Activated CD4-positive, alpha-beta T cell treated with anti-CD3 and anti-CD28 coated beads, Interleukin-2, amount 10 ng/mL, durations not matched to agents 24 days and 14 days (primary cell): ENCODE results near the gene LRRC7. TPM values are rescaled to one million over a fixed set of nuclear protein-coding genes. Genes with fewer than 3 reads are reported as not detected.
"Not testable (repeated sequence)": the region's sequence is repeated elsewhere in the genome, so short reads cannot be mapped to it uniquely, and the experiment has no call there.

Experiments used
- DNase-seq: peaks from one replicate; pipeline ENCODE4 v3.0.0; 2022
- H3K27ac Mint-ChIP-seq: one replicate; pipeline ENCODE4 v1.8.0; 2022; ENCODE audit warnings: mild to moderate bottlenecking, mixed read lengths
- H3K27me3 Mint-ChIP-seq: one replicate; pipeline ENCODE4 v1.8.0; 2022; ENCODE audit warnings: mixed read lengths
- H3K36me3 Mint-ChIP-seq: one replicate; pipeline ENCODE4 v1.8.0; 2022; ENCODE audit warnings: low read depth, mild to moderate bottlenecking, mixed read lengths
- H3K4me1 Mint-ChIP-seq: one replicate; pipeline ENCODE4 v1.8.0; 2021; ENCODE audit warnings: mixed read lengths
- H3K4me3 Mint-ChIP-seq: one replicate; pipeline ENCODE4 v1.8.0; 2022; ENCODE audit warnings: mild to moderate bottlenecking, moderate library complexity, mixed read lengths
- H3K9me3 Mint-ChIP-seq: one replicate; pipeline ENCODE4 v1.8.0; 2021; ENCODE audit warnings: mixed read lengths
- intact Hi-C: fragments of 100-400 bp; cut with micrococcal nuclease; formaldehyde crosslinking; loops from one replicate; pipeline ENCODE4 v1.15.1; 2023
- total RNA-seq: library from RNA; stranded (reverse); gene quantifications from 2 replicates; pipeline ENCODE4 v1.2.3, GENCODE V29; 2022

Gene LRRC7
- total RNA-seq, 1 donor from 2014 or later: 0.07 TPM

DNA sequence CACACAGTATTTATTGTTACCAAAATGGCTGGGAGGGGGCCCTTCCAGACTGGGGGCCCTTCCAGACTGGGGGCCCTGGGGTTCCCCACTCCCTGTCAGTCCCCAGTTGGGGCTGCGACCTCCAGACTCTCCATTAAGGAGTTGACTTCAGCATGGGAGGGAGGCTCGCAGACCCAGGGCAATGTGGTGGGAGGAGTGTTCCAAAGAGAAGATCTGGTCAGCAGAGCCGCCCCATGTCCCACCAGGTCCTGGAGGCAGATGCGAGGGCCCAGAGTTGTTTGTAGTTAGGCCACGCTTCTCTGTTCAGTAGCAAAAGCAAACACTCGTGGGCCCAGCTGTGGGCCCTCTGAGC, 352.2 kb downstream of the LRRC7 start:
- intact Hi-C loops: no loop called here
- Mint-ChIP-seq H3K27me3 (no peaks in the 10 kb centered on the region), H3K4me3 (no peak overlapping the region), H3K36me3 (no peaks in the 10 kb centered on the region), H3K27ac (no peak overlapping the region), H3K9me3 (peaks cover 4% of the 10 kb centered on the region), H3K4me1 (no peaks in the 10 kb centered on the region)
- no peak for DNase-seq

DNA sequence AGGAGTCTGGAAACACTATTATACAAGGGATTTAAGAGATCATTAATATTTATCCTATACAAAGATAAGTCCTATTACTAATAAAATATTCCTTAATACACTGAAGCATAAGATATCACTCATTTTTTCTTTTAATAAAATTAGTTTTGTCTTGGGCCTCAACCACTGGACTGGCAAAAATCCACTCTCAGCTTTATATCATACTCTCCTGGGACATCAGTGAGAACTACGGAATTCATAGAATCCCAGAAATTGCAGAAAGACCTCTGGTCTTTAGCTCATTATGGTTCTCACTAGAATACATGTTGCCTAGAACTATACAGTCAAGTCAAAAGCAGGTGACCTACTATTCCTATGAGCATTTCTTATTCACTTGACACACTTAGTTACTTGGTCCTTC, 352.7 kb downstream of the LRRC7 start:
- H3K9me3 Mint-ChIP-seq: peaks cover 4% of the 10 kb centered on the region
- H3K27ac Mint-ChIP-seq: no peak overlapping the region
- no peaks in the 10 kb centered on the region for H3K4me1 Mint-ChIP-seq
- H3K4me3 Mint-ChIP-seq: no peak overlapping the region
- H3K36me3 Mint-ChIP-seq: no peaks in the 10 kb centered on the region
- DNase-seq: no peak
- H3K27me3 Mint-ChIP-seq: no peaks in the 10 kb centered on the region
- intact Hi-C loops: no loop called here

DNA sequence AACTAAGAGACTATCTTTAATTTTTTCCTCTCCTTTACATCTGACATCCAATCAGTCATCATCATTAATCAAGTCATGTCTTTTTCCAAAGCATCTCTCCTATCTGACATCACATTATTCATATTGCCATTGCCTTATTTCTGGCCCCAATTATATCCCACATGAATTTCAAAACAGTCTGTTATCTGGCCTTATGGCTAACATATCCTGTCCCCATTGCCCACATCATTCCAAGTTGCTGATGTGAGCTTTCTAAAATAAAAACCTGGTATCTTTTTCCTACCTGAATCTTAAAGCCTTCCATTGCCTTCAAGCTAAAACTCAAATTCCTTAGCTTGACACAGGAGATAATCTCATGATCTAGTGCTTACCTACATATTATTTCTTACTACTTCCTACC, 353.8 kb downstream of the LRRC7 start:
- Mint-ChIP-seq H3K4me1 (no peaks in the 10 kb centered on the region), H3K4me3 (no peak overlapping the region), H3K36me3 (no peaks in the 10 kb centered on the region), H3K27me3 (no peaks in the 10 kb centered on the region), H3K9me3 (peaks cover 5% of the 10 kb centered on the region), H3K27ac (no peak overlapping the region)
- intact Hi-C loops: no loop called here
- DNase-seq: no peak

DNA sequence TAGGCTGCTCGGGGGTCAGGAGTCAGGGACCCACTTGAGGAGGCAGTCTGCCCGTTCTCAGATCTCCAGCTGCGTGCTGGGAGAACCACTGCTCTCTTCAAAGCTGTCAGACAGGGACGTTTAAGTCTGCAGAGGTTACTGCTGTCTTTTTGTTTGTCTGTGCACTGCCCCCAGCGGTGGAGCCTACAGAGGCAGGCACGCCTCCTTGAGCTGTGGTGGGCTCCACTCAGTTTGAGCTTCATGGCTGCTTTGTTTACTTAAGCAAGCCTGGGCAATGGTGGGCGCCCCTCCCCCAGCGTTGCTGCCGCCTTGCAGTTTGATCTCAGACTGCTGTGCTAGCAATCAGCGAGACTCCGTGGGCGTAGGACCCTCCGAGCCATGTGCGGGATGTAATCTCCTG, 360.5 kb downstream of the LRRC7 start:
- intact Hi-C loops, H3K36me3 Mint-ChIP-seq, H3K27me3 Mint-ChIP-seq: not testable (repeated sequence)

DNA sequence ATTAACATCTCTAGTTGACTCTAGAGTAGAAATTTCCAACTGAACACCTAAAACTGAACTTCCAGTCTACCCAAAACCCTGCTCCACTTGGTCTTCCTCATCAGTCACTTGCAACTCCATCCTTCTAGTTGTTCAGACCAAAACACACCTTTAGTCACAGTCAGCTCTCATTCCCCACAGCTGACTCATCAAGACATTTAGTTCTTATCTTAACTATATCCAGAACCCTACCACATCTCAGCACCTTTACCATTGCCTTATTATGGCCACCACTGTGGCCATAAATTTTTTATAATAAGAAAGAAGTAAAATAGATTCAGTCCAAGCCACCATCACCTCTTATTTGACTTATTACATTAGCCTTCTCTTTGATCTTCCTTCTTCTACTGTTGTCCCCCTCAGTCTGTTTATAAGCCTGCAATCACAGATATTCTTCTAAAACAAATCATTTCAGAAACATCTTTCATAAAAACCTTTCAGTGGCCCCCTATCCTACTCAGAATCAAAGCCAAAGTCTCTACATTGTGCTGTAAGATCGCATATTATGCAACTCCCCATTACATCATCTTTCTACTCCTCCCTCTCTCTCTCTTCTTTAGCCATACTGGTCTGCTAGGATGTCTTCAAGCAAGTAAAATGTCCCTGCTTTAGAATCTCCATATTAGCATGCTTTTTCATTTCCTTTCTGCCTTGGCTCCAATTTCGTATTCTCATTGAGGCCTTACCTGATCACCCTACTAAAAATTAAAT, 361.8 kb downstream of the LRRC7 start:
- Mint-ChIP-seq H3K4me3 (no peak overlapping the region), H3K4me1 (no peaks in the 10 kb centered on the region), H3K9me3 (peaks cover 7% of the 10 kb centered on the region), H3K36me3 (no peaks in the 10 kb centered on the region), H3K27me3 (no peaks in the 10 kb centered on the region), H3K27ac (no peak overlapping the region)
- intact Hi-C loops: no loop called here
- no peak for DNase-seq

More for the DNA sequence above, 360.5 kb downstream of the LRRC7 start:
- H3K4me3 Mint-ChIP-seq, H3K4me1 Mint-ChIP-seq, DNase-seq, H3K9me3 Mint-ChIP-seq, H3K27ac Mint-ChIP-seq: not testable (repeated sequence)

DNA sequence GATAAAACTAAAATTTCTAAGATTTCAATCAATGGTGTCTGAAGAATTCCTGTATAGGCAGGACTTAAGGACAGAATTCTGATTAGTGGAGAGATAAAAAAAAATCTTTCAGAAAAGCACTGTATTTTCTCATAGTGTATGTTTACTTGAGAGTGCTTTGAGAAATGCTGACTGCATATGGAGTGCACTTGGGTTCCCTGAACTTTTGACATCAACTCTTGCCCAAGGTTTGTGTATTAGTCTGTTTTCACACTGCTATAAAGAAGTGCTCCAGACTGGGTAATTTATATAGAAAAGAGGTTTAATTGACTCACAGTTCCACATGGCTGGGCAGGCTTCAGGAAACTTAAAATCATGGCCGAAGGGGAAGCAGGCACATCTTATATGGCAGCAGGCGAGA, 362.7 kb downstream of the LRRC7 start:
- no peaks in the 10 kb centered on the region for H3K27me3 Mint-ChIP-seq
- intact Hi-C loops: no loop called here
- no peak overlapping the region for H3K27ac Mint-ChIP-seq
- no peak for DNase-seq
- peaks cover 7% of the 10 kb centered on the region for H3K9me3 Mint-ChIP-seq
- no peaks in the 10 kb centered on the region for H3K36me3 Mint-ChIP-seq
- no peak overlapping the region for H3K4me3 Mint-ChIP-seq
- H3K4me1 Mint-ChIP-seq: no peaks in the 10 kb centered on the region

DNA sequence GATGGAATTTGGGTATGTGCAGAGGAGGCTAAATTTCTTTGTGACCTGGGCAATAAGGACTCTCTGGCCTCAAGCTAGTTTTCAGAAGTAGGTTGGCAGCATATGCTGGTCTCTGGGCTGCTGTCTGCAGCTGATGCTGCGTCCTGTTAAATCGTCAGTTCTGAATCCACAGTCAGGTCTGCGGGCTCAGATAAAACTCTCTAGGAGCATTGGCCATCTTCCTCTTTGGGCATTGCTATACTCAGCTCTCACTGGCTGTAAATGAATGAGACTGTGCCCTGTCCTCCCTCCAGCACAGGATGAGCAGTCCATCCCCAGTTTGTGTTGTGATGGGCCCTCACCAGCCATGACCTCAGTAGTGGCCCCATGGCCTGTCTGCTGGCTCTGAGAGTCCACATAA, 365.0 kb downstream of the LRRC7 start:
- no peak for DNase-seq
- H3K9me3 Mint-ChIP-seq: peaks cover 5% of the 10 kb centered on the region
- H3K27me3 Mint-ChIP-seq: no peaks in the 10 kb centered on the region
- no peak overlapping the region for H3K27ac Mint-ChIP-seq
- no peak overlapping the region for H3K4me3 Mint-ChIP-seq
- intact Hi-C loops: no loop called here
- H3K36me3 Mint-ChIP-seq: no peaks in the 10 kb centered on the region
- no peaks in the 10 kb centered on the region for H3K4me1 Mint-ChIP-seq

DNA sequence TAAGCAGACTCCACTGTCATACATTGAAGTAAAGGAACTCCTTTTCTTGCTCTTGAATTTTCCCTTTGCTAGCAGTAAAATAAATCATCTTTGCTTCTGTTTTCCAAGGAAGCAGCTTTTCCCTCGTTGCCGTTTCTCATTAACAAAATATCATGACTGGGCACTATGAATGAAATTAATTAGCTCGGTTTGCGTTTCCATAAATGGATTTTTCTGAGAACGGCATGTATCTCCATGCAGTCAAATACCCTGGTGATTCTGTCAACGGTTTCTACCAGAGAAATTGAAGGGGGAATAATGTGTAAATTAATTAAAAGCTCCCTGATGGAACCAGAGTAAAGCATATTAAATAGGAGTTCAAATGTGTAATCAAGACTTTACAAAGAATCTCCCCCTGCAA, 372.5 kb downstream of the LRRC7 start:
- H3K27ac Mint-ChIP-seq: no peak overlapping the region
- H3K4me3 Mint-ChIP-seq: no peak overlapping the region
- DNase-seq: no peak
- no peaks in the 10 kb centered on the region for H3K27me3 Mint-ChIP-seq
- no peaks in the 10 kb centered on the region for H3K36me3 Mint-ChIP-seq
- no peaks in the 10 kb centered on the region for H3K4me1 Mint-ChIP-seq
- intact Hi-C loops: no loop called here
- H3K9me3 Mint-ChIP-seq: no peaks in the 10 kb centered on the region

DNA sequence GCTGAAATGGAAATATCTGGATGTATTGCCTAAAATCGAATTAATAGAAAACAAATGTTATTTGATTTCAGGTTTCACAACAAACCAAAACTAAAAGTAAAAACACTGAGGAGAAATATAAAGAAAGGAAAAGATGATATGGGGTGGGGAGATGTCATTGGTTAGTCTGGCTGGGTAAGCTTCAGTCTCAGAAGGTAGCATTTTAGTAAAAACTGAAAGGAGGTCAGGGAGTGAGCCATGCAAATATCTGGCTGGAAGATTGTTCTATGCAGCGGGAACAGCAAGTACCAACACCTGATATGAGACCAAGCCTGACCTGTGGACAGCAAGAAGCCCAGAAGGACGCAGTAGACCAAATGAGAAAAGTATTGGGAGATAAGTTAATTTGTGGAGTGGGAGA, 373.1 kb downstream of the LRRC7 start:
- Mint-ChIP-seq H3K9me3 (no peaks in the 10 kb centered on the region), H3K4me3 (no peak overlapping the region), H3K36me3 (no peaks in the 10 kb centered on the region), H3K27me3 (no peaks in the 10 kb centered on the region), H3K4me1 (no peaks in the 10 kb centered on the region), H3K27ac (no peak overlapping the region)
- no peak for DNase-seq
- intact Hi-C loops: no loop called here

DNA sequence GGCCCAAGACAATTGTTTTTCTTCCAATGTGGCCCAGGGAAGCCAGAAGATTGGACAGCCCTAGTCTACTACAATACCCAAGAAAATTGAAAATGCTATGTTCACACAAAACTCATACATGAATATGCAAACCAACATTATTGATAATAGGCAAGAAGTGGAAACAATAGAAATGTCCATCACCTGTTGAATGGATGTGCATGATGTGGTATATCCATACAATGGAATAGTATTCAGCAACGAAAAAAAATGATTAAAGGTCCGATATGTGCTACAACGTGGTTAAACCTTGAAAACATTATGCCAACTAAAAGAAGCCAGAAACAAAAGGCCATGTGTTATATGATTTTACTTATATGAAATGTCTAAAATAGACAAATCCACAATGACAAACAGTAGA, 375.3 kb downstream of the LRRC7 start:
- H3K9me3 Mint-ChIP-seq: no peaks in the 10 kb centered on the region
- H3K27ac Mint-ChIP-seq: no peak overlapping the region
- H3K27me3 Mint-ChIP-seq: no peaks in the 10 kb centered on the region
- DNase-seq: no peak
- H3K4me3 Mint-ChIP-seq: no peak overlapping the region
- H3K36me3 Mint-ChIP-seq: no peaks in the 10 kb centered on the region
- no peaks in the 10 kb centered on the region for H3K4me1 Mint-ChIP-seq
- intact Hi-C loops: no loop called here

DNA sequence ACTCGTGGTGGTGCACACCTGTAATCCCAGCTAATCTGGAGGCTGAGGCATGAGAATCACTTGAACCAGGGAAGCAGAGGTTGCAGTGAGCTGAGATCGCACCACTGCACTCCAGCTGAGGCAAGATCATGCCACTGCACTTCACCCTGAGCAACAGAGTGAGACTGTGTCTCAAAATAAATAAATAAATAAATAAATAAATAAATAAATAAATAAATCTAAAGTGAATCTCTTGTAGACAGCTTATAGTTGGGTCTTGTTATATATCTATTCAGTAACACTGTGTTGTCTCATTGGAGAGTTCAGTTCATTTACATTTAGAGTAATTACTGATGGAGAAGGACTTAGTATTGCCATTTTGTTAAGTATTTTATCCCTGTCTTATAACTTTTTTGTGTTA, 379.2 kb downstream of the LRRC7 start:
- no peaks in the 10 kb centered on the region for H3K27me3 Mint-ChIP-seq
- intact Hi-C loops: no loop called here
- no peak for DNase-seq
- H3K36me3 Mint-ChIP-seq: no peaks in the 10 kb centered on the region
- H3K27ac Mint-ChIP-seq: no peak overlapping the region
- no peaks in the 10 kb centered on the region for H3K9me3 Mint-ChIP-seq
- H3K4me1 Mint-ChIP-seq: no peaks in the 10 kb centered on the region
- H3K4me3 Mint-ChIP-seq: no peak overlapping the region

DNA sequence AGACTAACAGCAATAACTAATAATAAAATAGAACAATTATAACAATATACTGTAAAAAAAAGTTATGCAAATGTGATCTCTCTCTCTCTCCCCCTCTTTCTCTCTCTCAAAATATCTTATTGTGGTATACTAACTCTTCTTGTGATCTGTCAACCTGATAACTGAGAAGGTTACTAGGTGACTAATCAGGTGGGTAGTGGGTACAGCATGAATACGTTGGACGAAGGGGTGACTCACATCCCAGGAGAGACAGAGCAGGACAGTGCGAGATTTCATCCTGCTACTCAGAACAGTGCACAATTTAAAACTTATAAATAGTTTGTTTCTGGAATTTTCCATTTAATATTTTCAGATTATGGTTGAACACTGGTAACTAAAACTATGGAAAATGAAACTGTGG, 380.1 kb downstream of the LRRC7 start:
- no peaks in the 10 kb centered on the region for H3K36me3 Mint-ChIP-seq
- intact Hi-C loops: no loop called here
- no peak for DNase-seq
- no peak overlapping the region for H3K4me3 Mint-ChIP-seq
- H3K4me1 Mint-ChIP-seq: no peaks in the 10 kb centered on the region
- H3K27ac Mint-ChIP-seq: no peak overlapping the region
- no peaks in the 10 kb centered on the region for H3K27me3 Mint-ChIP-seq
- no peaks in the 10 kb centered on the region for H3K9me3 Mint-ChIP-seq

DNA sequence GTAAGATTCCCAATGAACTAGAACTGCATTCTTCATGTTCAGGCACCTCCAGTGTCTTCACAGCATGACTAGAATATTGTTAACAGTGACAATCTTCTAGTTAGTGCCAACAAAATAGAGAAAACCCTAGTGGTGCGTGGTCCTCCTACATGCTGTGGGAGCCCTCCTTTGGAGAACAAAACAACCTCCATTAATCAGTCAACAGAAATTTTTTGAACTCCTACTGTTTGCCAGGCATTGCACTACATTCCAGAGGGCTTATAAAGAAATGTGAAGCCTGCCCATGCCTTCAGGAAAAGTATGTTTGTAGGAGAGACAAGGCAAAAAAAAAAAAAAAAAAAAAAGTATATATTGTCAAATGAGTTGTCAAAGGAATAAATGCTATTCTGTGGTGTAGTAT, 385.0 kb downstream of the LRRC7 start:
- DNase-seq: no peak
- Mint-ChIP-seq H3K27me3 (no peaks in the 10 kb centered on the region), H3K36me3 (no peaks in the 10 kb centered on the region), H3K9me3 (no peaks in the 10 kb centered on the region), H3K4me3 (no peak overlapping the region), H3K27ac (no peak overlapping the region), H3K4me1 (no peaks in the 10 kb centered on the region)
- intact Hi-C loops: no loop called here

DNA sequence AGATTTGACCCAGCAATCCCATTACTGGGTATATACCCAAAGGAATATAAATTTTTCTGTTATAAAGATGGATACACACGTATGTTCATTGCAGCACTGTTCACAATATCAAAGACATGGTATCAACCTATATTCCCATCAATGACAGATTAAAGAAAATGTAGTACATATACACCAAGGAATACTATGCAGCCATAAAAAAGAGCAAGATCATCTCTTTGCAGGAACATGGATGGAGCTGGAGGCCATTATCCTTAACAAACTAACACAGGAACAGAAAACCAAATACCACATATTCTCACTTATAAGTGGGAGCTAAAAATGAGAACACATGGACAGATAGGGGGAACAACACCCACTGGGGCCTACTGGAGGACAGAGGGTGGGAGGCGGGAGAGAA, 394.7 kb downstream of the LRRC7 start:
- H3K4me1 Mint-ChIP-seq, H3K4me3 Mint-ChIP-seq, DNase-seq, H3K27me3 Mint-ChIP-seq, intact Hi-C loops, H3K27ac Mint-ChIP-seq, H3K36me3 Mint-ChIP-seq, H3K9me3 Mint-ChIP-seq: not testable (repeated sequence)

DNA sequence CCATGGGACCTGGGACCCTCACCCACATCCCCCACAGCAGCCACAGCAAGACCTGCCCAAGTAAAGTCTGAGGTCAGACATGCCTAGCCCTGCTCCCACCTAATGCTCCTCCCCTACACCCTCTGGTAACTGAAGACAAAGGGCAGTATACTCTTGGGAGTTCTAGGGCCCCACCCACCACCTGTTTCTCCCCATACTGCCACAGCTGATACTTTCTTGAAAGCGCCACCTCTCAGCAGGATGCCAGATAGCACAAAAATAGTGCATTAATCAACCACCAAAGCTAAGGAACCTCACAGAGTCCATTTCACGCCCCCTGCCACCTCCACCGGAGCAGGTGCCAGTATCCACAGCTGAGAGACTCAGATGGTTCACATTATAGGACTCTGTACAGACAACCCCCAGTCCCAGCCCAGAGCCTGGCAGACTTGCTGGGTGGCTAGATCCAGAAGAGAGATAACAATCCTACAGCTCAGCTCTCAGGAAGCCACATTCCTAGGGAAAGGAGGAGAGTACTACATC, 399.6 kb downstream of the LRRC7 start:
- DNase-seq: no peak
- H3K9me3 Mint-ChIP-seq: peaks cover 9% of the 10 kb centered on the region
- no peaks in the 10 kb centered on the region for H3K4me1 Mint-ChIP-seq
- intact Hi-C loops: no loop called here
- H3K4me3 Mint-ChIP-seq: no peak overlapping the region
- no peaks in the 10 kb centered on the region for H3K36me3 Mint-ChIP-seq
- no peak overlapping the region for H3K27ac Mint-ChIP-seq
- no peaks in the 10 kb centered on the region for H3K27me3 Mint-ChIP-seq
